WTC11 (cell line): ENCODE data around the gene LGSN. TPM values are rescaled to one million over a fixed set of nuclear protein-coding genes. Genes with fewer than 3 reads are reported as not detected.
"Not testable (repeated sequence)": the region's sequence is repeated elsewhere in the genome, so short reads cannot be mapped to it uniquely, and the experiment has no call there.

ENCODE experiments used
- ATAC-seq: fragments of 200-7000 bp; cut with Tn5 transposase; 2 replicates; pipeline ENCODE4 v1.10.0; 2021; ENCODE audit warnings: mild to moderate bottlenecking, moderate library complexity
- CTCF ChIA-PET: fragments of 300-600 bp; sonication (Branson Sonifier 250); formaldehyde crosslinking; loops from one replicate; lab custom pipeline; 2021; ENCODE audit warnings: antibody characterized with exemption; lab: Charles Lee
- POLR2A ChIA-PET: fragments of 350-600 bp; sonication (Branson Sonifier 250); formaldehyde crosslinking; loops from one replicate; lab custom pipeline; 2021; ENCODE audit warnings: antibody characterized with exemption; lab: Charles Lee
- DNase-seq: peaks from one replicate; pipeline ENCODE4 v3.0.0; 2021; ENCODE audit warnings: low spot score
- H3K27ac Mint-ChIP-seq: 2 replicates; pipeline ENCODE4 v1.8.0; 2021; ENCODE audit warnings: mixed read lengths
- H3K27me3 Mint-ChIP-seq: 2 replicates; pipeline ENCODE4 v1.8.0; 2021; ENCODE audit warnings: low read depth, mild to moderate bottlenecking, moderate library complexity, mixed read lengths
- H3K36me3 Mint-ChIP-seq: 2 replicates; pipeline ENCODE4 v1.8.0; 2021; ENCODE audit warnings: mixed read lengths
- H3K4me1 Mint-ChIP-seq: 2 replicates; pipeline ENCODE4 v1.8.0; 2022; ENCODE audit warnings: mixed read lengths
- H3K4me3 Mint-ChIP-seq: 2 replicates; pipeline ENCODE4 v1.8.0; 2021; ENCODE audit warnings: mild to moderate bottlenecking, moderate library complexity, mixed read lengths
- H3K9me3 Mint-ChIP-seq: 2 replicates; pipeline ENCODE4 v1.8.0; 2021; ENCODE audit warnings: mixed read lengths
- total RNA-seq: library from RNA; stranded (reverse); gene quantifications from 3 replicates; pipeline ENCODE4 v1.2.3, GENCODE V29; 2021

The LGSN gene
- total RNA-seq, 1 experiment from 2014 or later: 0.35 TPM

GRCh38 chr6:63225987-63226386 is 93.8 kb downstream of the LGSN start:
- ATAC-seq, POLR2A ChIA-PET, H3K4me1 Mint-ChIP-seq, CTCF ChIA-PET, DNase-seq, H3K27me3 Mint-ChIP-seq, H3K27ac Mint-ChIP-seq, H3K4me3 Mint-ChIP-seq: not testable (repeated sequence)
- H3K36me3 Mint-ChIP-seq: peaks cover 26% of the 10 kb centered on the region
- peaks cover 38% of the 10 kb centered on the region for H3K9me3 Mint-ChIP-seq

Other genes starting within 250 kb of the LGSN start
- 0.14 TPM in 2 of 3 replicates, not detected in the other for gene FKBP1C, start 108.5 kb downstream of the LGSN start, total RNA-seq